Esophagus muscularis mucosa (tissue), 4 donors: Measurements from ENCODE around the gene NEK2.

ENCODE experiments used
- EP300 ChIP-seq: sonication (generic); formaldehyde crosslinking; IDR thresholded peaks from one replicate; pipeline ENCODE4 v1.6.1; 2017; ENCODE audit warnings: antibody characterized with exemption
- POLR2AphosphoS5 ChIP-seq, 2 donors: sonication (generic); formaldehyde crosslinking; IDR thresholded peaks; one replicate each; pipeline ENCODE4 v1.6.1; 2017; ENCODE audit warnings: antibody characterized with exemption in 2 of 2
- TF ChIP-seq, protein P1 (sequence below), 3 experiments: fragments of 200-600 bp in 2 of 3; fragments of 450-650 bp in 1 of 3; sonication (generic) in 2 of 3; IDR thresholded peaks; one replicate each; pipeline ENCODE4 v1.5.1; 2017 to 2019; ENCODE audit warnings: antibody characterized with exemption in 3 of 3, mild to moderate bottlenecking in 2 of 3, moderate library complexity in 1 of 3

DNA sequence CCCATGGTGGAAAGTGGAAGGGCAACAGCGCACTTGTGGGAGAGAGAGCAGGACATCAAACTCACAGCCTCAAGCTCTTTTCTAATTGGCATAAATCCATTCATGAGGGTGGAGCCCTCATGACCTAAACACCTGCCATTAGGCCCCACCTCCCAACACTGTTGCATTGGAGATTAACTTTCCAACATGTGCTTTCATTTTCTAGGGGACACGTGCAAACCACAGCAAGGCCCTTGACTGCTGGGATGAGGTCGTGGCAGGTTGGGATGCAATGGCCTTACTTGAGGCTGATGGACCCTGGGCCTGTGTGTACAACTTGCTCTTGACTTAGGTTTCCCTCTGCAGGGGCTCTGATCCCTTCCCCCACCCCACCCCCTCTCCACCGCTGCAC is 35.9 kb upstream of the NEK2 start:
- TF ChIP-seq EP300 (no peak), POLR2AphosphoS5 (IDR thresholded peaks at IDR 0.05) (no peak)
- TF ChIP-seq, protein P1, sequence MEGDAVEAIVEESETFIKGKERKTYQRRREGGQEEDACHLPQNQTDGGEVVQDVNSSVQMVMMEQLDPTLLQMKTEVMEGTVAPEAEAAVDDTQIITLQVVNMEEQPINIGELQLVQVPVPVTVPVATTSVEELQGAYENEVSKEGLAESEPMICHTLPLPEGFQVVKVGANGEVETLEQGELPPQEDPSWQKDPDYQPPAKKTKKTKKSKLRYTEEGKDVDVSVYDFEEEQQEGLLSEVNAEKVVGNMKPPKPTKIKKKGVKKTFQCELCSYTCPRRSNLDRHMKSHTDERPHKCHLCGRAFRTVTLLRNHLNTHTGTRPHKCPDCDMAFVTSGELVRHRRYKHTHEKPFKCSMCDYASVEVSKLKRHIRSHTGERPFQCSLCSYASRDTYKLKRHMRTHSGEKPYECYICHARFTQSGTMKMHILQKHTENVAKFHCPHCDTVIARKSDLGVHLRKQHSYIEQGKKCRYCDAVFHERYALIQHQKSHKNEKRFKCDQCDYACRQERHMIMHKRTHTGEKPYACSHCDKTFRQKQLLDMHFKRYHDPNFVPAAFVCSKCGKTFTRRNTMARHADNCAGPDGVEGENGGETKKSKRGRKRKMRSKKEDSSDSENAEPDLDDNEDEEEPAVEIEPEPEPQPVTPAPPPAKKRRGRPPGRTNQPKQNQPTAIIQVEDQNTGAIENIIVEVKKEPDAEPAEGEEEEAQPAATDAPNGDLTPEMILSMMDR (IDR thresholded peaks at IDR 0.05): no peak
